ENCODE data around the gene RPS6KL1. TPM values are rescaled to one million over a fixed set of nuclear protein-coding genes. Genes with fewer than 3 reads are reported as not detected.

The RPS6KL1 gene
- total and polyA plus RNA-seq, 2 experiments from 2014 or later = 0.23 to 1.4 TPM

DNA sequence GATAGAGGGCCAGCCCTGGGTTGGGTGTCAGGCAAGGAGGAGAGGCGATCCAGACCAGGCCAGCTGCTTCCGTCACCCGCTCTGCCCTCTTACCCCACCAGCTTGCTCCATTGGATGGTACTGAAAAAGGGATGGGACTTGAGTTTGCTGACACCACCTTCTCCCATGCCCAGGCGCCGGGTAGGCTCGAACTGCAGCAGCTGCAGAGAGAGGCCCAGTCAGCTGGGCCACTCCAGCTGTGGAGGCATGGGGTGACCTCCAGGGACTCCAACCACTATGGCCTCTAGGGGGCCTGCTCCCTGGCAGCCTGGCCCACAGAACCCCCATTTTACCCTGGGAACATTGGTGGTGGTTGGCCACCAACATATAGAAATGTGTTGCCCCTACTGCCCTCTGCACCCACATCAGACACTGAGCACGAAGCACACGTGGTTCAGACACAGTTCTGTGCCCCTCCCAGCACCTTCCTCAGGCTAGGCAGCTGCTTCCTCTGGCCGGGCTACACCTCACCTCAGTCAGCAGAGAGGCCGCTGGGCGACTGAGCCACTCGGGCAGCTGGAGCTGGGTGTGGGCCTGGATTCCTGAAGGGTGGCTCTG lies 16.0 kb downstream of the RPS6KL1 start:
- H2AFZ ChIP-seq = no peak overlapping the region
- TF ChIP-seq EZH2phosphoT487 (IDR thresholded peaks at IDR 0.05; ENCODE audit: insufficient read depth, low read depth) (no peak), EZH2 (IDR thresholded peaks at IDR 0.05; ENCODE audit: insufficient read depth, poor library complexity, severe bottlenecking) (no peak)
- no peak overlapping the region for H3K4me3 ChIP-seq
- DNase-seq = peak; percentile 22
- no peak overlapping the region for H3K9ac ChIP-seq
- H3K27me3 ChIP-seq (replicated peaks; ENCODE audit: insufficient read depth) = no peaks in the 10 kb centered on the region
- H3K79me2 ChIP-seq (ENCODE audit: insufficient read depth) = no peaks in the 10 kb centered on the region
- peaks cover 7% of the 10 kb centered on the region for H3K36me3 ChIP-seq (ENCODE audit: low read depth)
- WGBS, 2 experiments (ENCODE audit: low coverage in 1 of 2, low lambda C conversion rate in 2 of 2, missing lambda C conversion rate in 2 of 2) = 70 to 73% methylated on average over 12 of the region's 12 CpGs
- no peak overlapping the region for H3K27ac ChIP-seq
- H3K9me2 ChIP-seq (ENCODE audit: insufficient read depth) = no peaks in the 10 kb centered on the region
- no peaks in the 10 kb centered on the region for H4K20me1 ChIP-seq (ENCODE audit: insufficient read depth)
- peaks cover 22% of the 10 kb centered on the region; the same call in 1 of the 2 replicates for H3F3A ChIP-seq (ENCODE audit: insufficient read depth)
- H3K4me1 ChIP-seq (ENCODE audit: insufficient read depth) = peaks cover 4% of the 10 kb centered on the region; the same call in 1 of the 2 replicates
- in situ Hi-C loops (cut with MboI) = no loop called here
- no peak overlapping the region for H3K4me2 ChIP-seq (ENCODE audit: unreplicated experiment)
- H3K9me3 ChIP-seq (ENCODE audit: low read depth) = no peaks in the 10 kb centered on the region

DNA sequence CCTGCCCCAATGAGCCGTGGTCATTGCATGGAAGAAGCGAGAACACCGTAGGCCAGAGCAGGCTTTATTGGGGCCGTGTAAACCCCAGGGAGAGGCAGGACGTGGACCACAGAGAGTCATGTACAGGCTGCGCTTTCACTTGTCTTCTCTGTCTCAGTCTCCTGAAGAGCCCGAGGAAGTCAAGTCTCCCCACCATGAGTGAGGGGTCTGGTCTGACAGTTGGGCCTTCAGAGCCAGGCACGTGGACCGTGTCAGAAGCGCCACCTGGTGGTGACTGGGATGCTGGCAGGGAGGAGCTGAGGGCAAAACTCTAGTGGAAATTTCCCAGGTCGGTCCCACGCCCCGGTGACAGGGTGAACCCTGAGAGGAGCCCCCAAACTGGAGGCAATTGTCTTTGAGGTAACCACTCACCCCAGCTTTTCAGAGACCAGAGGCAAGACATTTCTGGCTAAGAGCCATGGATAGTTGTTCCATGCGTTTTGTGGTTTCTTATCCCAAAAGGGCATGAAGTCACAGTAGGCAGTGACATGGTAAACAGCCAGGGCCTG lies 17.4 kb downstream of the RPS6KL1 start:
- peak; percentile 70 for DNase-seq
- Histone ChIP-seq H3F3A (ENCODE audit: insufficient read depth) (peaks cover 31% of the 10 kb centered on the region), H3K9me2 (ENCODE audit: insufficient read depth) (no peaks in the 10 kb centered on the region), H4K20me1 (ENCODE audit: insufficient read depth) (no peaks in the 10 kb centered on the region), H3K36me3 (ENCODE audit: low read depth) (peaks cover 17% of the 10 kb centered on the region), H3K4me3 (no peak overlapping the region), H3K4me2 (ENCODE audit: unreplicated experiment) (no peak overlapping the region), H3K79me2 (ENCODE audit: insufficient read depth) (no peaks in the 10 kb centered on the region), H3K9ac (no peak overlapping the region), H3K4me1 (ENCODE audit: insufficient read depth) (peaks cover 4% of the 10 kb centered on the region; the same call in 1 of the 2 replicates), H3K9me3 (ENCODE audit: low read depth) (no peaks in the 10 kb centered on the region), H3K27me3 (replicated peaks; ENCODE audit: insufficient read depth) (no peaks in the 10 kb centered on the region), H2AFZ (no peak overlapping the region), H3K27ac (no peak overlapping the region)
- TF ChIP-seq EZH2phosphoT487 (IDR thresholded peaks at IDR 0.05; ENCODE audit: insufficient read depth, low read depth) = no peak
- no peak for TF ChIP-seq EZH2 (IDR thresholded peaks at IDR 0.05; ENCODE audit: insufficient read depth, poor library complexity, severe bottlenecking)
- in situ Hi-C loops (cut with MboI) = no loop called here
- 33% methylated on average over 14 of the region's 14 CpGs for WGBS, 2 experiments (ENCODE audit: low coverage in 1 of 2, low lambda C conversion rate in 2 of 2, missing lambda C conversion rate in 2 of 2)

DNA sequence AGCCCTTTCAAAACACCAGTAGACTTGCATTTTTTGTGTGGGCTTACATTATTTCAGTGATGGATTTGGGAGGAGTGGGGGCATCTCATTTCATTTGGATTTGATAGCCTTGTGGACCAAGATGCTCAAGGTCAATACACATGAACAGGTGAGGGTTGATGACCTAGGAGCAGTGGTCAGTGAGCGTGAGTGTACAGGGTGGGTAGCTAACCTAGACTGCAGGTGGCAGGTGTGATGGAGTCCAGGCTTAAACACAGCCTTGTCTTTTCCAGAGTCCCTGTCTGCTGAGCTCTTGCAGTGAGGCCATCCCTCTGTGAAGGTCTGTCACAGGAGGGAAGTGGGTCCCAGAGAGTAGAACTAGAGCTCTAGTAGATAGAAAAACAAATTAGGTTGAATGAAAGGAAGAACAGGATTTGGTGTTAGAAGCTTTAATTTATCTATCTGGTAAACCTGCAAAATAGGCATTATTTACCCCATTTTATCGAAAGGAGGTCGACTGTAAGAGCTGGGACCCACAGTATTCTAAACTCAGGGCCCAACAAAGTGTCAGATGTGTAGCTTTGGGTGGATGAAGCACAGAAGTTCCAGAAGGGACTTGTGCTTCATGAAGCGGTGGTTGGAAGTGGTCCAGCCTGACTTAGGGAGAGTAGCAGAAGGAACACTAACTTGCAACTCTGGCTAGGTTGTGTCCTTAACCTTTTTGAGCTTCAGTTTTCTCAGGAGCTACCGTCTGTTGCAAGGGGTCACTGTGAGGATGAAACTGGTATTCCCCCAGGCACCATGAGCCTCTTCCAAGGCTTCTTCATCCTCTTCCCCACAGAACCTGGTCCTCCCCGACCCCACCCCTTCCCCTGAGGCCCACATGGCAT lies 18.2 kb downstream of the RPS6KL1 start:
- H3K27ac ChIP-seq = no peak overlapping the region
- H3K27me3 ChIP-seq (replicated peaks; ENCODE audit: insufficient read depth) = no peaks in the 10 kb centered on the region
- H3K4me3 ChIP-seq = no peak overlapping the region
- peaks cover 4% of the 10 kb centered on the region; the same call in 1 of the 2 replicates for H3K4me1 ChIP-seq (ENCODE audit: insufficient read depth)
- TF ChIP-seq EZH2 (IDR thresholded peaks at IDR 0.05; ENCODE audit: insufficient read depth, poor library complexity, severe bottlenecking) (no peak), EZH2phosphoT487 (IDR thresholded peaks at IDR 0.05; ENCODE audit: insufficient read depth, low read depth) (no peak)
- peaks cover 25% of the 10 kb centered on the region for H3K36me3 ChIP-seq (ENCODE audit: low read depth)
- H3F3A ChIP-seq (ENCODE audit: insufficient read depth) = peaks cover 31% of the 10 kb centered on the region
- no peaks in the 10 kb centered on the region for H3K9me3 ChIP-seq (ENCODE audit: low read depth)
- no peak overlapping the region for H3K4me2 ChIP-seq (ENCODE audit: unreplicated experiment)
- H4K20me1 ChIP-seq (ENCODE audit: insufficient read depth) = no peaks in the 10 kb centered on the region
- DNase-seq = peak; percentile 37
- no peak overlapping the region for H3K9ac ChIP-seq
- in situ Hi-C loops (cut with MboI) = no loop called here
- 62 to 64% methylated on average over 6 of the region's 6 CpGs for WGBS, 2 experiments (ENCODE audit: low coverage in 1 of 2, low lambda C conversion rate in 2 of 2, missing lambda C conversion rate in 2 of 2)
- H3K9me2 ChIP-seq (ENCODE audit: insufficient read depth) = no peaks in the 10 kb centered on the region
- no peak overlapping the region for H2AFZ ChIP-seq
- no peaks in the 10 kb centered on the region for H3K79me2 ChIP-seq (ENCODE audit: insufficient read depth)

DNA sequence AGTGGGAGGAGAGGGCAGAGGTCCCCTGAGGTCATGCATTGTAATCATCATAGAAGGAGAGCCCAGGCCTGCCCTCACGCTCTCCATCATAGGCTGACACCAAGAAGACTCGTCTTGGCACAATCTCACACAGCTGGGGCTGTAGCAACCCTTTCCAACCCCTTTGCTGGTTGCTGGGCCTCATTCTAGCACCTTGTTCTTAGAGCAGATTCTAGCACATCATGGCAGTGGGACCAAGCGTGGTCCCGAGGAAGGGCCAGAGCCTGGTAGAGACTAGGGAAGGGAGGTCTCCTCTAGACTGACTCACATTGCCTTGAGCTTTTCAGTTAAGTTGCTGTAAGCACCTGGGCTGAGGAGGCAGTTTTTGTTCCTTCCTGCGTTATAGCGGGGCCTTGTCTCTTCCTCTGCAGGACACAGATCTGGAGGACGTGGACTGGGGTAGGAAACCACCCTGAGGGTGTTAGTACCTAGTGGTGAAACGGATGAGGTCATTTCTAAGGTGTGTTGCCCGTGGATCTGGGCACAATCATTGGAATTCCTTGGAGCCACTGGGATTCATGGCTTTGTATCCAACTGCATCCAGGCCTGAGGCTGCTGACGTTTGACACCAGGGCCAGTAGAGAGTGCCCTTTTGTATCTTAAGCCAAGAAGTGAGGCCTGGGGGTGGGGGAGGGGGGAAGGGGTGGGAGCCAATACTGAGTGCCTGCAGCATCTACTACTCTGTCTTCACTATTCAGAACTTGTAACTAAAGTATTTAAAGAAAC lies 19.9 kb downstream of the RPS6KL1 start:
- H3K79me2 ChIP-seq (ENCODE audit: insufficient read depth) = no peaks in the 10 kb centered on the region
- H2AFZ ChIP-seq = no peak overlapping the region
- 68 to 71% methylated on average over 10 of the region's 10 CpGs for WGBS, 2 experiments (ENCODE audit: low coverage in 1 of 2, low lambda C conversion rate in 2 of 2, missing lambda C conversion rate in 2 of 2)

More for the DNA sequence above, 19.9 kb downstream of the RPS6KL1 start:
- Histone ChIP-seq H3K9ac (no peak overlapping the region), H3K27me3 (replicated peaks; ENCODE audit: insufficient read depth) (no peaks in the 10 kb centered on the region), H3K4me3 (no peak overlapping the region), H3K9me2 (ENCODE audit: insufficient read depth) (no peaks in the 10 kb centered on the region), H3K4me2 (ENCODE audit: unreplicated experiment) (no peak overlapping the region), H3K27ac (no peak overlapping the region), H3K36me3 (ENCODE audit: low read depth) (peaks cover 42% of the 10 kb centered on the region), H3K9me3 (ENCODE audit: low read depth) (no peaks in the 10 kb centered on the region), H3K4me1 (ENCODE audit: insufficient read depth) (peaks cover 4% of the 10 kb centered on the region; the same call in 1 of the 2 replicates), H3F3A (ENCODE audit: insufficient read depth) (peaks cover 31% of the 10 kb centered on the region), H4K20me1 (ENCODE audit: insufficient read depth) (no peaks in the 10 kb centered on the region)
- no peak for TF ChIP-seq EZH2phosphoT487 (IDR thresholded peaks at IDR 0.05; ENCODE audit: insufficient read depth, low read depth)
- no peak for TF ChIP-seq EZH2 (IDR thresholded peaks at IDR 0.05; ENCODE audit: insufficient read depth, poor library complexity, severe bottlenecking)
- in situ Hi-C loops (cut with MboI) = no loop called here
- DNase-seq = no peak
